Measurements from ENCODE around the gene RGS6.
"Not testable (repeated sequence)": the region's sequence is repeated elsewhere in the genome, so short reads cannot be mapped to it uniquely, and the experiment has no call there.

RGS6 gene

GRCh38 chr14:71932229-71932981 is at the start of gene RGS6:
Gene RGS6 (plus strand): TSS chr14:71932429.
- TF ChIP-seq POLR2A (IDR thresholded peaks at IDR 0.05; ENCODE audit: low read length), result no peak
- no peak for TF ChIP-seq GATA1 (IDR thresholded peaks at IDR 0.05; ENCODE audit: low read depth, low read length)
- peak; percentile 69 to 72 for DNase-seq

GRCh38 chr14:71883094-71883493 is 49.1 kb upstream of the RGS6 start:
- DNase-seq, result no peak
- TF ChIP-seq GATA1 (IDR thresholded peaks at IDR 0.05; ENCODE audit: low read depth, low read length), result no peak
- no peak for TF ChIP-seq POLR2A (IDR thresholded peaks at IDR 0.05; ENCODE audit: low read length)

GRCh38 chr14:71885301-71885700 is 46.9 kb upstream of the RGS6 start:
- no peak for DNase-seq
- TF ChIP-seq GATA1 (IDR thresholded peaks at IDR 0.05; ENCODE audit: low read depth, low read length) (no peak), POLR2A (IDR thresholded peaks at IDR 0.05; ENCODE audit: low read length) (no peak)

GRCh38 chr14:71887802-71888201 is 44.4 kb upstream of the RGS6 start:
- DNase-seq, result not testable (repeated sequence)

GRCh38 chr14:71890541-71890940 is 41.7 kb upstream of the RGS6 start:
- TF ChIP-seq GATA1 (IDR thresholded peaks at IDR 0.05; ENCODE audit: low read depth, low read length) (no peak), POLR2A (IDR thresholded peaks at IDR 0.05; ENCODE audit: low read length) (no peak)
- DNase-seq, result no peak

GRCh38 chr14:71891185-71891584 is 41.0 kb upstream of the RGS6 start:
- no peak for DNase-seq
- TF ChIP-seq POLR2A (IDR thresholded peaks at IDR 0.05; ENCODE audit: low read length) (no peak), GATA1 (IDR thresholded peaks at IDR 0.05; ENCODE audit: low read depth, low read length) (no peak)

- DNase-seq, result no peak
- TF ChIP-seq POLR2A (IDR thresholded peaks at IDR 0.05; ENCODE audit: low read length), result no peak
- no peak for TF ChIP-seq GATA1 (IDR thresholded peaks at IDR 0.05; ENCODE audit: low read depth, low read length)
Measured at GRCh38 chr14:71891970-71892369, 40.3 kb upstream of the RGS6 start.

GRCh38 chr14:71905031-71905430 is 27.2 kb upstream of the RGS6 start:
- DNase-seq, result no peak
- no peak for TF ChIP-seq GATA1 (IDR thresholded peaks at IDR 0.05; ENCODE audit: low read depth, low read length)

GRCh38 chr14:71905860-71906259 is 26.4 kb upstream of the RGS6 start:
- DNase-seq, result no peak
- TF ChIP-seq POLR2A (IDR thresholded peaks at IDR 0.05; ENCODE audit: low read length) (no peak), GATA1 (IDR thresholded peaks at IDR 0.05; ENCODE audit: low read depth, low read length) (no peak)

GRCh38 chr14:71907793-71908515 is 24.3 kb upstream of the RGS6 start:
- no peak for DNase-seq
- TF ChIP-seq POLR2A (IDR thresholded peaks at IDR 0.05; ENCODE audit: low read length) (no peak), GATA1 (IDR thresholded peaks at IDR 0.05; ENCODE audit: low read depth, low read length) (no peak)

- TF ChIP-seq POLR2A (IDR thresholded peaks at IDR 0.05; ENCODE audit: low read length) (no peak), GATA1 (IDR thresholded peaks at IDR 0.05; ENCODE audit: low read depth, low read length) (no peak)
- no peak for DNase-seq
Measured at GRCh38 chr14:71911669-71912068, 20.6 kb upstream of the RGS6 start.

- no peak for TF ChIP-seq GATA1 (IDR thresholded peaks at IDR 0.05; ENCODE audit: low read depth, low read length)
- TF ChIP-seq POLR2A (IDR thresholded peaks at IDR 0.05; ENCODE audit: low read length), result no peak
- no peak for DNase-seq
Measured at GRCh38 chr14:71913342-71913741, 18.9 kb upstream of the RGS6 start.

- DNase-seq, result no peak
- TF ChIP-seq GATA1 (IDR thresholded peaks at IDR 0.05; ENCODE audit: low read depth, low read length), result no peak
- no peak for TF ChIP-seq POLR2A (IDR thresholded peaks at IDR 0.05; ENCODE audit: low read length)
Measured at GRCh38 chr14:71918955-71919354, 13.3 kb upstream of the RGS6 start.

- no peak for DNase-seq
Measured at GRCh38 chr14:71923513-71923912, 8.7 kb upstream of the RGS6 start.

More at GRCh38 chr14:71923513-71923912, 8.7 kb upstream of the RGS6 start:
- TF ChIP-seq POLR2A (IDR thresholded peaks at IDR 0.05; ENCODE audit: low read length) (no peak), GATA1 (IDR thresholded peaks at IDR 0.05; ENCODE audit: low read depth, low read length) (no peak)
